SK-N-SH treated with all-trans-retinoic acid at 6 μM for 48 hours (cell line): ENCODE results near the gene TMEM174.
"Not testable (repeated sequence)": the region's sequence is repeated elsewhere in the genome, so short reads cannot be mapped to it uniquely, and the experiment has no call there.

Experiments used
- ATAC-seq: fragments of 200-7000 bp; cut with Tn5 transposase; 3 replicates; pipeline ENCODE4 v1.9.1; 2020; ENCODE audit warnings: mild to moderate bottlenecking, moderate library complexity
- BACH2 ChIP-seq: fragments of 250-450 bp; sonication (Bioruptor Pico); IDR thresholded peaks from 2 replicates; pipeline ENCODE4 v1.9.0; 2021; ENCODE audit warnings: mild to moderate bottlenecking, borderline replicate concordance
- GLIS3 ChIP-seq: fragments of 250-450 bp; sonication (Bioruptor Pico); IDR thresholded peaks from 2 replicates; pipeline ENCODE4 v1.5.0; 2020; ENCODE audit warnings: mild to moderate bottlenecking, moderate library complexity
- PPARA ChIP-seq: fragments of 250-450 bp; sonication (Bioruptor Pico); IDR thresholded peaks from 2 replicates; pipeline ENCODE4 v1.5.0; 2020; ENCODE audit warnings: mild to moderate bottlenecking, borderline replicate concordance
- RARB ChIP-seq: fragments of 250-450 bp; sonication (Bioruptor Pico); IDR thresholded peaks from 2 replicates; pipeline ENCODE4 v1.8.0; 2021; ENCODE audit warnings: mild to moderate bottlenecking, moderate library complexity
- SNAI2 ChIP-seq: fragments of 250-450 bp; sonication (Bioruptor Pico); IDR thresholded peaks from 2 replicates; pipeline ENCODE4 v1.5.0; 2020; ENCODE audit warnings: mild to moderate bottlenecking, moderate library complexity
- TCF4 ChIP-seq: fragments of 250-450 bp; sonication (Bioruptor Pico); IDR thresholded peaks from 2 replicates; pipeline ENCODE4 v1.8.0; 2021; ENCODE audit warnings: mild to moderate bottlenecking, moderate library complexity, borderline replicate concordance
- TOX ChIP-seq: fragments of 250-450 bp; sonication (Bioruptor Pico); IDR thresholded peaks from 2 replicates; pipeline ENCODE4 v1.8.0; 2021; ENCODE audit warnings: mild to moderate bottlenecking, moderate library complexity, borderline replicate concordance
- ZC3H10 ChIP-seq: fragments of 250-450 bp; sonication (Bioruptor Pico); IDR thresholded peaks from 2 replicates; pipeline ENCODE4 v1.5.1; 2021; ENCODE audit warnings: mild to moderate bottlenecking, moderate library complexity
- ZFP3 ChIP-seq: fragments of 250-450 bp; sonication (Bioruptor Pico); IDR thresholded peaks from 2 replicates; pipeline ENCODE4 v1.5.0; 2020; ENCODE audit warnings: mild to moderate bottlenecking, moderate library complexity
- ZFP30 ChIP-seq: fragments of 450-650 bp; formaldehyde crosslinking; IDR thresholded peaks from 2 replicates; pipeline ENCODE4 v1.5.0; 2022; ENCODE audit warnings: mild to moderate bottlenecking, moderate library complexity
- ZNF565 ChIP-seq: fragments of 450-650 bp; formaldehyde crosslinking; conservative IDR thresholded peaks from 2 replicates; pipeline ENCODE4 v1.5.0; 2020; ENCODE audit warnings: low read depth, mild to moderate bottlenecking, moderate library complexity
- ZNF70 ChIP-seq: fragments of 450-650 bp; formaldehyde crosslinking; IDR thresholded peaks from 2 replicates; pipeline ENCODE4 v1.5.0; 2020; ENCODE audit warnings: mild to moderate bottlenecking, moderate library complexity
- TF ChIP-seq, protein P1 (sequence below): fragments of 250-450 bp; sonication (Bioruptor Pico); IDR thresholded peaks from 2 replicates; pipeline ENCODE4 v1.8.0; 2020; ENCODE audit warnings: mild to moderate bottlenecking, moderate library complexity, borderline replicate concordance
- TF ChIP-seq, protein P2 (sequence below): fragments of 250-450 bp; sonication (Bioruptor Pico); IDR thresholded peaks from 2 replicates; pipeline ENCODE4 v1.5.0; 2020; ENCODE audit warnings: mild to moderate bottlenecking, moderate library complexity
- TF ChIP-seq, protein P3 (sequence below): fragments of 250-450 bp; sonication (Bioruptor Pico); IDR thresholded peaks from 2 replicates; pipeline ENCODE4 v1.5.1; 2021; ENCODE audit warnings: mild to moderate bottlenecking, moderate library complexity
- TF ChIP-seq, protein P4 (sequence below): fragments of 250-450 bp; sonication (Bioruptor Pico); IDR thresholded peaks from 2 replicates; pipeline ENCODE4 v1.8.0; 2021; ENCODE audit warnings: low read depth, mild to moderate bottlenecking, moderate library complexity, borderline replicate concordance

The TMEM174 gene

DNA sequence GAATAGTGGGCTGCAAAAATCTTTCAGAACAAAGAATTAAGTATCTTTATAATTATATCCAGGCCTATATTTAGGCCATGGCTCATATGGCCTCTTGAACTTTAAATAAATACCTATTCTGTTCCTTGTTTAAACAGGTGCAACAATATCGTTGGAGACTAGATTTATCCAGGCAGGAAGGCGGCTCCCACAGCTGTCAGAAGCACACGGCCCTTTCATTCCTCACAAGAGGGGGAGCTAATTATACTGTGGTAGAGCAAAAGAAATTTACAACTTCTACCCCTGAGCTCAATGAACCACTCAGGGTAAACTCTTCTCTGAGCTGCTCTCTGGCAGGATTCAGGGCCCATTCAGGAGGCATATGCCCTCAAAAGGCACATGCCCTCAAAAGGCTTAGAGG, 31.3 kb downstream of the TMEM174 start:
- TF ChIP-seq TOX (CRISPR knock-in tag) (no peak), GLIS3 (no peak), ZFP3 (CRISPR knock-in tag) (no peak), ZC3H10 (CRISPR knock-in tag) (no peak), RARB (CRISPR knock-in tag) (no peak)
- TF ChIP-seq, protein P1, sequence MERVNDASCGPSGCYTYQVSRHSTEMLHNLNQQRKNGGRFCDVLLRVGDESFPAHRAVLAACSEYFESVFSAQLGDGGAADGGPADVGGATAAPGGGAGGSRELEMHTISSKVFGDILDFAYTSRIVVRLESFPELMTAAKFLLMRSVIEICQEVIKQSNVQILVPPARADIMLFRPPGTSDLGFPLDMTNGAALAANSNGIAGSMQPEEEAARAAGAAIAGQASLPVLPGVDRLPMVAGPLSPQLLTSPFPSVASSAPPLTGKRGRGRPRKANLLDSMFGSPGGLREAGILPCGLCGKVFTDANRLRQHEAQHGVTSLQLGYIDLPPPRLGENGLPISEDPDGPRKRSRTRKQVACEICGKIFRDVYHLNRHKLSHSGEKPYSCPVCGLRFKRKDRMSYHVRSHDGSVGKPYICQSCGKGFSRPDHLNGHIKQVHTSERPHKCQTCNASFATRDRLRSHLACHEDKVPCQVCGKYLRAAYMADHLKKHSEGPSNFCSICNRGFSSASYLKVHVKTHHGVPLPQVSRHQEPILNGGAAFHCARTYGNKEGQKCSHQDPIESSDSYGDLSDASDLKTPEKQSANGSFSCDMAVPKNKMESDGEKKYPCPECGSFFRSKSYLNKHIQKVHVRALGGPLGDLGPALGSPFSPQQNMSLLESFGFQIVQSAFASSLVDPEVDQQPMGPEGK (CRISPR knock-in tag): no peak
- no peak for ATAC-seq

DNA sequence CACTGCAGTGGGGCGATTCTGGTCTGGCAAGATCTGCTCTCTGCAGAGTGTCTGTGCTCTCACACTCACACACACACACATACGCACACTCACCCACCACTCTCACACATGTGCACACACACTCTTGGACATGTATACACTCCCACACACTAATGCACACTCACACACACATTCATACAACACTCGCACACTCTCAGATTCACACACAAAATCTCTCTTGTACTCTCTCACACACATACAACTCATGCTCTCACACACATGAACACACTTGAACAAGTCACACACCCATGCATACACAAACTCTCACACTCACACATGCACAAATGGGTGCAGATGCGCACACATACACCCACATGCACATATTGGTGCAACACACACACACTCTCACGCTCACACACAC, 31.7 kb downstream of the TMEM174 start:
- ATAC-seq: no peak
- no peak for TF ChIP-seq RARB (CRISPR knock-in tag)
- TF ChIP-seq BACH2 (CRISPR knock-in tag): no peak
- TF ChIP-seq, protein P2, sequence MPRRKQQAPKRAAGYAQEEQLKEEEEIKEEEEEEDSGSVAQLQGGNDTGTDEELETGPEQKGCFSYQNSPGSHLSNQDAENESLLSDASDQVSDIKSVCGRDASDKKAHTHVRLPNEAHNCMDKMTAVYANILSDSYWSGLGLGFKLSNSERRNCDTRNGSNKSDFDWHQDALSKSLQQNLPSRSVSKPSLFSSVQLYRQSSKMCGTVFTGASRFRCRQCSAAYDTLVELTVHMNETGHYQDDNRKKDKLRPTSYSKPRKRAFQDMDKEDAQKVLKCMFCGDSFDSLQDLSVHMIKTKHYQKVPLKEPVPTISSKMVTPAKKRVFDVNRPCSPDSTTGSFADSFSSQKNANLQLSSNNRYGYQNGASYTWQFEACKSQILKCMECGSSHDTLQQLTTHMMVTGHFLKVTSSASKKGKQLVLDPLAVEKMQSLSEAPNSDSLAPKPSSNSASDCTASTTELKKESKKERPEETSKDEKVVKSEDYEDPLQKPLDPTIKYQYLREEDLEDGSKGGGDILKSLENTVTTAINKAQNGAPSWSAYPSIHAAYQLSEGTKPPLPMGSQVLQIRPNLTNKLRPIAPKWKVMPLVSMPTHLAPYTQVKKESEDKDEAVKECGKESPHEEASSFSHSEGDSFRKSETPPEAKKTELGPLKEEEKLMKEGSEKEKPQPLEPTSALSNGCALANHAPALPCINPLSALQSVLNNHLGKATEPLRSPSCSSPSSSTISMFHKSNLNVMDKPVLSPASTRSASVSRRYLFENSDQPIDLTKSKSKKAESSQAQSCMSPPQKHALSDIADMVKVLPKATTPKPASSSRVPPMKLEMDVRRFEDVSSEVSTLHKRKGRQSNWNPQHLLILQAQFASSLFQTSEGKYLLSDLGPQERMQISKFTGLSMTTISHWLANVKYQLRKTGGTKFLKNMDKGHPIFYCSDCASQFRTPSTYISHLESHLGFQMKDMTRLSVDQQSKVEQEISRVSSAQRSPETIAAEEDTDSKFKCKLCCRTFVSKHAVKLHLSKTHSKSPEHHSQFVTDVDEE: no peak
- TF ChIP-seq TCF4 (CRISPR knock-in tag): no peak
- TF ChIP-seq PPARA (CRISPR knock-in tag): no peak
- TF ChIP-seq, protein P3, sequence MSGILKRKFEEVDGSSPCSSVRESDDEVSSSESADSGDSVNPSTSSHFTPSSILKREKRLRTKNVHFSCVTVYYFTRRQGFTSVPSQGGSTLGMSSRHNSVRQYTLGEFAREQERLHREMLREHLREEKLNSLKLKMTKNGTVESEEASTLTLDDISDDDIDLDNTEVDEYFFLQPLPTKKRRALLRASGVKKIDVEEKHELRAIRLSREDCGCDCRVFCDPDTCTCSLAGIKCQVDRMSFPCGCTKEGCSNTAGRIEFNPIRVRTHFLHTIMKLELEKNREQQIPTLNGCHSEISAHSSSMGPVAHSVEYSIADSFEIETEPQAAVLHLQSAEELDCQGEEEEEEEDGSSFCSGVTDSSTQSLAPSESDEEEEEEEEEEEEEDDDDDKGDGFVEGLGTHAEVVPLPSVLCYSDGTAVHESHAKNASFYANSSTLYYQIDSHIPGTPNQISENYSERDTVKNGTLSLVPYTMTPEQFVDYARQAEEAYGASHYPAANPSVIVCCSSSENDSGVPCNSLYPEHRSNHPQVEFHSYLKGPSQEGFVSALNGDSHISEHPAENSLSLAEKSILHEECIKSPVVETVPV: no peak
- TF ChIP-seq, protein P4, sequence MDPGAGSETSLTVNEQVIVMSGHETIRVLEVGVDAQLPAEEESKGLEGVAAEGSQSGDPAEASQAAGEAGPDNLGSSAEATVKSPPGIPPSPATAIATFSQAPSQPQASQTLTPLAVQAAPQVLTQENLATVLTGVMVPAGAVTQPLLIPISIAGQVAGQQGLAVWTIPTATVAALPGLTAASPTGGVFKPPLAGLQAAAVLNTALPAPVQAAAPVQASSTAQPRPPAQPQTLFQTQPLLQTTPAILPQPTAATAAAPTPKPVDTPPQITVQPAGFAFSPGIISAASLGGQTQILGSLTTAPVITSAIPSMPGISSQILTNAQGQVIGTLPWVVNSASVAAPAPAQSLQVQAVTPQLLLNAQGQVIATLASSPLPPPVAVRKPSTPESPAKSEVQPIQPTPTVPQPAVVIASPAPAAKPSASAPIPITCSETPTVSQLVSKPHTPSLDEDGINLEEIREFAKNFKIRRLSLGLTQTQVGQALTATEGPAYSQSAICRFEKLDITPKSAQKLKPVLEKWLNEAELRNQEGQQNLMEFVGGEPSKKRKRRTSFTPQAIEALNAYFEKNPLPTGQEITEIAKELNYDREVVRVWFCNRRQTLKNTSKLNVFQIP (CRISPR knock-in tag): no peak
- no peak for TF ChIP-seq ZNF70
- no peak for TF ChIP-seq ZFP3 (CRISPR knock-in tag)
- TF ChIP-seq, all 23 proteins: peak for 0

DNA sequence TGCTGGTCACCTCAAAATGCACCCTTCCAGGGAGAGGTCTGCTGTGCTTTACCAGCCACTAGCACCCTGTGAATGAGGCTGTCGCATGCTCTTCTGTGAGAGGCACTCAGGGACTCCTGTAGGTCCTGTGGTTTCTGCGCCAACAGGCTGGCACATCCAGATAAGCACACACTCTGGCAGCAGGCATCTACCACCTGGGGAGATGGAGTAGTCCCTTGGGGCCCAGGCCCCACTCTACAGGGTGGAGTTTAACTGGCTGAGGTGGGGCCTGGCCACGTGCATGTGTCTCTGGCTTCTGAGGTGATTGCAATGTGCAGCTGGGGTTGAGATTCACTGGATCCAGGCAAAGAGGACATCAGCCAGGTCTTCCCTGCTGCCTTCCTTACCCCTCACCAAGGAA, 32.3 kb downstream of the TMEM174 start:
- ATAC-seq: no peak
- TF ChIP-seq, protein P2: no peak
- TF ChIP-seq SNAI2 (CRISPR knock-in tag): no peak
- TF ChIP-seq PPARA (CRISPR knock-in tag): no peak
- TF ChIP-seq ZNF565: no peak
- TF ChIP-seq ZFP30: no peak

DNA sequence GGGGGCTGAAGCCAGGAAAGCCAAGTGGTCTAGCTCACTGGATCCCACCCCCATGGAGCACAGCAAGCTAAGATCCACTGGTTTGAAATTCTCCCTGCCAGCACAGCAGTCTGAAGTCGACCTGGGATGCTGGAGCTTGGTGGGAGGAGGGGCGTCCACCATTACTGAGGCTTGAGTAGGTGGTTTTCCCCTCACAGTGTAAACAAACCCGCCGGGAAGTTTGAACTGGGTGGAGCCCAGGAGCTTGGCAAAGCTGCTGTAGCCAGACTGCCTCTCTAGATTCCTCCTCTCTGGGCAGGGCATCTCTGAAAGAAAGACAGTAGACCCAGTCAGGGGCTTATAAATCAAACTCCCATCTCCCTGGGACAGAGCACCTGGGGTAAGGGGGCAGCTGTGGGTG, 34.2 kb downstream of the TMEM174 start:
- ATAC-seq: not testable (repeated sequence)

DNA sequence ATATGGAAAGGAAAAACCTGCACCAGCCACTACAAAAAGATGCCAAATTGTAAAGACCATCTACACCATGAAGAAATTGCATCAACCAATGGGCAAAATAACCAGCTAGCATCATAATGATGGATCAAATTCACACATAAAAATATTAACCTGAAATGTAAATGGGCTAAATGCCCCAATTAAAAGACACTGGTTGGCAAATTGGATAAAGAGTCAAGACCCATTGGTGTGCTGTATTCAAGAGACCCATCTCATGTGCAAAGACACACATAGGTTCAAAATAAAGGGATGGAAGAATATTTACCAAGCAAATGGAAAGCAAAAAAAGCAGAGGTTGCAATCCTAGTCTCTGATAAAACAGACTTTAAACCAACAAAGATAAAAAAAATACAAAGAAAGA, 36.1 kb downstream of the TMEM174 start:
- ATAC-seq: not testable (repeated sequence)

DNA sequence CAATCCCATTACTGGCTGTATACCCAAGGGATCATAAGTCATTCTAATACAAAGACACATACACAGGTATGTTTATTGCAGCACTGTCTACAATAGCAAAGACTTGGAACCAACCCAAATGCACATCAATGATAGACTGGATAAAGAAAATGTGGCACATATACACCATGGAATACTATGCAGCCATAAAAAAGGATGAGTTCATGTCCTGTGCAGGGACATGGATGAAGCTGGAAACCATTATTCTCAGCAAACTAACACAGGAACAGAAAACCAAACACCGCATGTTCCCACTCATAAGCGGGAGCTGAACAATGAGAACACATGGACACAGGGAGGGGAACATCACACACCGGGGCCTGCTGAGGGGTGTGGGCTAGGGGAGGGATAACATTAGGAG, 39.7 kb downstream of the TMEM174 start:
- not testable (repeated sequence) for ATAC-seq
